Endodermal cell (in vitro differentiated cells): ENCODE measurements around the gene HTN3. TPM values are rescaled to one million over a fixed set of nuclear protein-coding genes. Genes with fewer than 3 reads are reported as not detected.
"Not testable (repeated sequence)": the region's sequence is repeated elsewhere in the genome, so short reads cannot be mapped to it uniquely, and the experiment has no call there.

ENCODE experiments used
- DNase-seq: peaks from one replicate; pipeline ENCODE4 v3.0.0-alpha.2; 2017
- H3K27ac ChIP-seq: 2 replicates; pipeline ENCODE4 v1.5.1; 2013; ENCODE audit warnings: mild to moderate bottlenecking, low read depth, low read length, moderate library complexity
- H3K27me3 ChIP-seq: 2 replicates; pipeline ENCODE4 v1.6.1; 2013; ENCODE audit warnings: mild to moderate bottlenecking, low read length, moderate library complexity; ENCODE audit not compliant: insufficient read depth, control insufficient read depth, poor library complexity, severe bottlenecking
- H3K36me3 ChIP-seq: 2 replicates; pipeline ENCODE4 v1.7.0; 2013; ENCODE audit warnings: mild to moderate bottlenecking, low read length, moderate library complexity; ENCODE audit not compliant: control insufficient read depth, insufficient read depth
- H3K4me1 ChIP-seq: one replicate; pipeline ENCODE4 v1.7.0; 2013; ENCODE audit warnings: low read length; ENCODE audit not compliant: control insufficient read depth, insufficient read depth
- H3K4me3 ChIP-seq: 2 replicates; pipeline ENCODE4 v1.5.1; 2013; ENCODE audit warnings: mild to moderate bottlenecking, low read length, moderate library complexity
- H3K9ac ChIP-seq: 2 replicates; pipeline ENCODE4 v1.6.1; 2013; ENCODE audit warnings: mild to moderate bottlenecking, low read length, moderate library complexity; ENCODE audit not compliant: poor library complexity, severe bottlenecking; ENCODE audit errors: extremely low read depth
- H3K9me3 ChIP-seq: 2 replicates; pipeline ENCODE4 v1.6.1; 2013; ENCODE audit warnings: mild to moderate bottlenecking, low read length, moderate library complexity; ENCODE audit not compliant: control insufficient read depth
- H3K27ac Mint-ChIP-seq: 2 replicates; pipeline ENCODE4 v1.8.0; 2020; ENCODE audit warnings: mixed read lengths
- H3K27me3 Mint-ChIP-seq: 2 replicates; pipeline ENCODE4 v1.8.0; 2021; ENCODE audit warnings: mild to moderate bottlenecking, mixed read lengths; ENCODE audit not compliant: insufficient read depth
- H3K36me3 Mint-ChIP-seq: 2 replicates; pipeline ENCODE4 v1.8.0; 2020; ENCODE audit warnings: low read depth, mixed read lengths
- H3K4me1 Mint-ChIP-seq: 2 replicates; pipeline ENCODE4 v1.8.0; 2020; ENCODE audit warnings: mixed read lengths
- H3K4me3 Mint-ChIP-seq: 2 replicates; pipeline ENCODE4 v1.8.0; 2020; ENCODE audit warnings: mild to moderate bottlenecking, moderate library complexity, mixed read lengths
- H3K9me3 Mint-ChIP-seq: 2 replicates; pipeline ENCODE4 v1.8.0; 2020; ENCODE audit warnings: mild to moderate bottlenecking, mixed read lengths
- CTCF ChIP-seq: fragments of 200-600 bp; sonication (generic); conservative IDR thresholded peaks from 2 replicates; pipeline ENCODE4 v1.5.0; 2021; ENCODE audit warnings: antibody characterized with exemption, mild to moderate bottlenecking
- WGBS, 2 experiments: methylation state at CpG; one replicate each; pipeline versions ENCODE4 v1.1.5 to v1.1.7; 2013; ENCODE audit warnings: missing lambda C conversion rate in 2 of 2, mixed read lengths in 1 of 2; ENCODE audit not compliant: insufficient coverage in 1 of 2, insufficient read length in 1 of 2; 5-methylcytosine and 5-hydroxymethylcytosine counted together
- long read RNA-seq, 4 experiments: library from polyadenylated mRNA in 2 of 4; library from RNA in 1 of 4; library from capped mRNA in 1 of 4; stranded (forward) in 3 of 4; unstranded in 1 of 4; transcript quantifications; one replicate each; pipeline ENCODE4 v2.0.0, GENCODE V29; 2020 to 2021; ENCODE audit warnings: inconsistent platforms in 1 of 4
- polyA plus RNA-seq, 2 experiments: library from polyadenylated mRNA; stranded (reverse); fragments of 50-300 nt; gene quantifications; one replicate each; pipeline ENCODE4 v1.2.3, GENCODE V29; 2013
- total RNA-seq, 2 donors: library from RNA; stranded (reverse); fragmentation: NEBNext Ultra II Directional in 1 of 2; extraction: Animal tissue kit (Norgen Biotek cat#: 25700) in 1 of 2; gene quantifications; 2 replicates in 1 of 2; 3 replicates in 1 of 2; pipeline ENCODE4 v1.2.1, GENCODE V29; 2021

HTN3 gene
- not detected for total RNA-seq
- not detected for polyA plus RNA-seq (2013, experiment 1 of 2)
- polyA plus RNA-seq (2013, experiment 2 of 2), result not detected
- long read RNA-seq, experiment 1, result 0 reads
- long read RNA-seq, experiment 2, result 0 reads
- long read RNA-seq, experiment 3, result 0 reads
- long read RNA-seq, experiment 4, result 0 reads

- H3K9me3 Mint-ChIP-seq, H3K27ac ChIP-seq, DNase-seq, H3K4me1 Mint-ChIP-seq, H3K36me3 Mint-ChIP-seq, H3K27ac Mint-ChIP-seq, H3K4me3 Mint-ChIP-seq, H3K9me3 ChIP-seq, H3K27me3 Mint-ChIP-seq, H3K27me3 ChIP-seq, H3K36me3 ChIP-seq, H3K4me1 ChIP-seq, H3K4me3 ChIP-seq, H3K9ac ChIP-seq: not testable (repeated sequence)
- 88 to 92% methylated on average over 2 to 6 of the region's 7 CpGs for WGBS, 2 experiments
Observed at GRCh38 chr4:70028159-70028558, at the start of gene HTN3. Gene HTN3 (plus strand): TSS chr4:70028459. CDS start chr4:70030741, 2,282 bp downstream.

DNA sequence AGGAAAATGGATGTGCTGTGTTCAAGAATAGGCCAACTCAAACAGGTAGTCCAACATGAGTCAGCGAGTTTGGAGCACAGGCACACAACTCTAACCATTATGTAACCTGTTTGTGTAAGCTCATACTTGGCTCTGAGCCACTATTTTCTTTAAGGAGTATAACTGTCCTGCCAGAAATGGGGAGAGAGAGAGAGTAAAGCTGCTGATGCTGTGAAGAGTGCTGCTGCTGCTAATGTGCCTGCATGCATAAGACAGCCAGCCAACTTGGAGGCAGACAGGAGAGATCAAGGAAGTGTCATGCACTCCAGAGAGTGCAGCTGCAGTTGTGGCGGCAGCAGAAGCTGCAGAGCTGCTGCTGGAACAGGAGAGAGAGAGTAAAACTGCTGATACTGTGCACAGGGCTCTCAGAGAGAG, 44.2 kb upstream of the HTN3 start:
- H3K27ac ChIP-seq, result no peak overlapping the region
- TF ChIP-seq CTCF, result no peak
- H3K27me3 ChIP-seq, result no peaks in the 10 kb centered on the region
- H3K9me3 ChIP-seq, result no peaks in the 10 kb centered on the region
- Mint-ChIP-seq H3K27me3 (no peaks in the 10 kb centered on the region), H3K36me3 (no peaks in the 10 kb centered on the region), H3K4me3 (no peak overlapping the region), H3K9me3 (no peaks in the 10 kb centered on the region), H3K27ac (peak overlapping the region; percentile 14), H3K4me1 (peaks cover 9% of the 10 kb centered on the region)
- no peak for DNase-seq
- no peaks in the 10 kb centered on the region for H3K36me3 ChIP-seq
- WGBS, 2 experiments, result 82% methylated on average over 2 of the region's 2 CpGs; no CpG with 5 or more reads in 1 of the 2 experiments
- H3K4me1 ChIP-seq, result no peaks in the 10 kb centered on the region
- H3K4me3 ChIP-seq, result no peak overlapping the region
- no peak overlapping the region for H3K9ac ChIP-seq

DNA sequence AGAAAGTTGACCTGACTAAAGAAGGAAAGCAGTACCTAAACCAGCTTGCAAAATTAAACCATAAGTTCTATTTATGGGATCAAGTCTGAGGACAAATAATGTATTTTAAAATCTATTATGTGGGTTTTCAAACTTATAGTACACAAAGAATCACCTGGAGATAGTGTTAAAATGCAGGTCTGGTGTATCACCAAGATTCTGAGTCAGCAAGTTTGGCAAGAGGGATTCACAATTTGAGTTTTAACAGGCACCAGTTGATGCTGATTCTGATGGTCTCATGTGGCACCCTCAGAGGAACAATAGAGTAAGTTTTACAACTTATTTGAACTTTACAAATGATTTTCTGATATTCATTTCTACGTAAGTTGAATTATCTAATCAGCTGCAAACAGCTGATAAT, 41.6 kb upstream of the HTN3 start:
- peaks cover 17% of the 10 kb centered on the region for H3K4me1 Mint-ChIP-seq
- Histone ChIP-seq H3K9me3 (no peaks in the 10 kb centered on the region), H3K4me1 (no peaks in the 10 kb centered on the region), H3K36me3 (no peaks in the 10 kb centered on the region), H3K27ac (no peak overlapping the region), H3K4me3 (no peak overlapping the region), H3K27me3 (no peaks in the 10 kb centered on the region), H3K9ac (no peak overlapping the region)
- no peak overlapping the region for H3K27ac Mint-ChIP-seq
- no peaks in the 10 kb centered on the region for H3K36me3 Mint-ChIP-seq
- no peak for TF ChIP-seq CTCF
- no CpG with 5 or more reads among the region's 1 CpG for WGBS, 2 experiments
- H3K4me3 Mint-ChIP-seq, result no peak overlapping the region
- no peaks in the 10 kb centered on the region for H3K27me3 Mint-ChIP-seq
- no peak for DNase-seq
- no peaks in the 10 kb centered on the region for H3K9me3 Mint-ChIP-seq

- H3K4me1 Mint-ChIP-seq, result peaks cover 8% of the 10 kb centered on the region
- 87 to 100% methylated on average over 1 to 4 of the region's 4 CpGs for WGBS, 2 experiments
- Histone ChIP-seq H3K27ac (no peak overlapping the region), H3K9ac (no peak overlapping the region), H3K4me3 (no peak overlapping the region), H3K27me3 (no peaks in the 10 kb centered on the region), H3K9me3 (no peaks in the 10 kb centered on the region), H3K4me1 (no peaks in the 10 kb centered on the region), H3K36me3 (no peaks in the 10 kb centered on the region)
- no peaks in the 10 kb centered on the region for H3K27me3 Mint-ChIP-seq
- TF ChIP-seq CTCF, result no peak
- no peaks in the 10 kb centered on the region for H3K9me3 Mint-ChIP-seq
- no peak overlapping the region for H3K27ac Mint-ChIP-seq
- no peaks in the 10 kb centered on the region for H3K36me3 Mint-ChIP-seq
- no peak for DNase-seq
- H3K4me3 Mint-ChIP-seq, result no peak overlapping the region
Observed at GRCh38 chr4:69991016-69991415, 37.2 kb upstream of the HTN3 start.
